ENCODE data around the gene ATP6V1F.

- TF ChIP-seq CTCF (IDR thresholded peaks at IDR 0.05) (peak in 1 of 4 experiments; percentile 17), POLR2A (IDR thresholded peaks at IDR 0.05) (no peak)
Measured at GRCh38 chr7:128860158-128861073, 2.2 kb upstream of the ATP6V1F start.
